Omental fat pad (tissue), 4 donors: ENCODE measurements around the gene ARAP2. TPM values are rescaled to one million over a fixed set of nuclear protein-coding genes. Genes with fewer than 3 reads are reported as not detected.

Experiments
- ATAC-seq: fragments of 150-250 bp; one replicate; pipeline ENCODE4 v1.9.1; 2016; ENCODE audit warnings: mild to moderate bottlenecking, moderate library complexity; ENCODE audit not compliant: low FRiP score
- DNase-seq: peaks from one replicate; pipeline ENCODE4 v3.0.0-alpha.2; 2019; ENCODE audit warnings: low spot score
- total RNA-seq, 4 donors: library from RNA; depleted of rRNA; stranded (reverse); fragments of >200 nt; gene quantifications; one replicate each; pipeline ENCODE4 v1.1.0, GENCODE V29; 2016
- TF ChIP-seq, protein P1 (sequence below), 3 donors: fragments of 450-650 bp; IDR thresholded peaks; one replicate each; pipeline ENCODE4 v1.5.1; 2016 to 2017; ENCODE audit warnings: antibody characterized with exemption in 3 of 3, mild to moderate bottlenecking in 3 of 3, moderate library complexity in 2 of 3

The ARAP2 gene
- total RNA-seq, 4 donors from 2014 or later: 21.6 to 138 (median 72.3) TPM

DNA sequence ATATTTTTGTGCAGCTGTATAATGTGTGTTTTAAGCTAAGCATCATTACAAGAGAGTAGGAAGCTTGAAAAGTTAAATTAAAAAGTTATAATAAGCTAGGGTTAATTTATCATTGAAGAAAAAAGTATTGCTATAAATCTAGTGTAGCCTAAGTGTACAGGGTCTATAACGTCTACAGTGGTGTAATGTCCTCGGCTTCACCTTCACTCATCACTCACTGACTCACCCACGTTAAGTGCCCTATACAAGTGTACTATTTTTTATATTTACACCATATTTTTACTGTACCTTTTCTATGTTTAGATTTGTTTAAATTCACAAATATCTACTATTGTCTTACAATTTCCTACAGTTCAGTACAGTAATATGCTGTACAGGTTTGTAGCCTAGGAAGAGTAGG is 23.5 kb downstream of the ARAP2 start:
- TF ChIP-seq, protein P1, sequence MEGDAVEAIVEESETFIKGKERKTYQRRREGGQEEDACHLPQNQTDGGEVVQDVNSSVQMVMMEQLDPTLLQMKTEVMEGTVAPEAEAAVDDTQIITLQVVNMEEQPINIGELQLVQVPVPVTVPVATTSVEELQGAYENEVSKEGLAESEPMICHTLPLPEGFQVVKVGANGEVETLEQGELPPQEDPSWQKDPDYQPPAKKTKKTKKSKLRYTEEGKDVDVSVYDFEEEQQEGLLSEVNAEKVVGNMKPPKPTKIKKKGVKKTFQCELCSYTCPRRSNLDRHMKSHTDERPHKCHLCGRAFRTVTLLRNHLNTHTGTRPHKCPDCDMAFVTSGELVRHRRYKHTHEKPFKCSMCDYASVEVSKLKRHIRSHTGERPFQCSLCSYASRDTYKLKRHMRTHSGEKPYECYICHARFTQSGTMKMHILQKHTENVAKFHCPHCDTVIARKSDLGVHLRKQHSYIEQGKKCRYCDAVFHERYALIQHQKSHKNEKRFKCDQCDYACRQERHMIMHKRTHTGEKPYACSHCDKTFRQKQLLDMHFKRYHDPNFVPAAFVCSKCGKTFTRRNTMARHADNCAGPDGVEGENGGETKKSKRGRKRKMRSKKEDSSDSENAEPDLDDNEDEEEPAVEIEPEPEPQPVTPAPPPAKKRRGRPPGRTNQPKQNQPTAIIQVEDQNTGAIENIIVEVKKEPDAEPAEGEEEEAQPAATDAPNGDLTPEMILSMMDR (IDR thresholded peaks at IDR 0.05): no peak
- DNase-seq: no peak
- ATAC-seq: no peak

DNA sequence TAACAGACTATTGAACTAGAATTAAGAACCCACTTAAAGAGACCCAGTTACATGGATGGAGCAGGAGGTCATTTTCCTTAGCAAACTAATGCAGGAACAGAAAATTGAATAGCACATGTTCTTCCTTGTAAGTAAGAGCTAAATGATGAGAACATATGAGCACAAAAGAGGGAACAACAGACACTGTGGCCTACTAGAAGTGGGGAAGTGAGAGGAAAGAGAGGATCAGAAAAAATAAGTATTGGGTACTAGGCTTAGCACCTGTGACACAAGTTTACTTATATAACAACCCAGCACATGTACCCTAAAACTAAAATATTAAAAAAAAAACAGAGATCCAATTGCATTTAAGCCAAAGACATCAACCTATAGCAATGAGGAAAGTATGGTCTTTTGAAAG is 26.2 kb downstream of the ARAP2 start:
- TF ChIP-seq, protein P1 (IDR thresholded peaks at IDR 0.05): no peak
- no peak for ATAC-seq
- no peak for DNase-seq

- no peak for DNase-seq
- ATAC-seq: no peak
- TF ChIP-seq, protein P1 (IDR thresholded peaks at IDR 0.05): no peak
Observed at GRCh38 chr4:36215627-36216026, 28.7 kb downstream of the ARAP2 start.

DNA sequence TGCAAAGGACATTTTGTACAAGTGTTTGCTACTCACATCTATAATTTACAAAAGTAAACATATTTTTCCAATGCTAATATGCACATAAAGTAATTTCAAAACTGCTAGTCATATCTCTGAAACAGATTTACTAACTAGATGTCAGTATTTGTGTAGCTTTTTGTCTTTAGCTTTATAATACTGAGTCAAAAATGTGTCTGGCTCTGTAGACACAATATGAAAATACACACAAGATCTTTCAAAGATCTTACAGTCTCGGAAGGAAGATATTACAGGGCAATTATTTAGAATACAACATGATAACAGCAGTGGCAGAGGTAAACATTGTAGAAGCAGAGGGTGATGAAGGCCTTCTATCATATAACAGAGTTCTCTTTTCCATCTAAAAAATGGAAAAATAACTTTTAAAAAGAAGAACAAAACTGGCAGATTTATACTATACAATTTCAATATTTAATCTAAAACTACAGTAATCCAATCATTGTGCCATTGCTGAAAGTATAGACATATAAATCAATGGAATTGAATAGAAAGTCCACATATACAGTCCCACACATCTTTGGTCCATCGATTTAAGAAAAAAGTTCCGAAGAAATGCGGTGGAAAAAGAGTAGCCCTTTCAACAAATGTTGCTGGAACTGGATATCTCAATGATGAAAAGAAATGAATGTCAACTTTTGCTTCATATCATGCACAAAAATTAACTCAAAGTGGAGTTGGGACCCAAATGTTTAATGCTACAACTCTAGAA is 29.4 kb downstream of the ARAP2 start:
- ATAC-seq (no peak), DNase-seq (no peak)
- TF ChIP-seq, protein P1 (IDR thresholded peaks at IDR 0.05): no peak

DNA sequence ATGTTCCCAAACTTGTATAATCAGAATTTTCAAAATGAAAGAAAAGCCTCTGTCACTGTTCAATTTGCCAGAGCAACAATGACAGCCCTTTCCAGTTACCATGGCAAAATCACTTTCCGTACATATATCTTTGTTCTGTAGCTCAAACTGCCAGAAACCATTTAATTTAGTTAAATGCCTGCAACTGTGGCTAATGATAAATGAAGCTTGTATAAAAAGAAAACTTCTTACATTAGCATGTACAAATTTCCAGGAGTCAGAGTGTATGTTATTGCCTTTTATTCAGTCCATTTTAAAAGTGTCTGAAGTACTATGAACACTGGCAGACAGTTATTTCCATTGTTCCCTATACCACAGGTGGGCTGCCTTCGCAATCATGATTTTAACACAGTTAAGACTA is 30.3 kb downstream of the ARAP2 start:
- ATAC-seq (no peak), DNase-seq (no peak)
- TF ChIP-seq, protein P1 (IDR thresholded peaks at IDR 0.05): no peak

DNA sequence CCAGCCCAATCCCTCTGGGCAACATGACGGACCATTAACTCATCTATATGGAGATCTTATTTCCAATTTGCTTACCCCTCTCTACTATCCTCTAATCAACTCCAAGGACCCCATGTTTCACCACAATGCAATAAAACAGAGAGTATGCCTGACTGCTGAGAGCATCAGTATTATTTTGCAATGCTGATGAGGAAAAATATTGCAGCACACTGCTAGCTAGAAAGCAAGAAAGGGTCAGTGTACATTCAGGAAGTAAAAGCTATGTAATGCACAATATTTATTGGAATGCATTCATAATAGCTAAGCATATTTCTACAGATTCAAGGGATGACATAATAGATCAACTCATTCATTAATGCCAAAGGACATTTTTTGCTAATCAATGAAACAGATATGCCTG is 33.2 kb downstream of the ARAP2 start:
- TF ChIP-seq, protein P1 (IDR thresholded peaks at IDR 0.05): no peak
- ATAC-seq (no peak), DNase-seq (no peak)

GRCh38 chr4:36209941-36210649 is 34.2 kb downstream of the ARAP2 start:
- no peak for DNase-seq
- TF ChIP-seq, protein P1 (IDR thresholded peaks at IDR 0.05): no peak
- no peak for ATAC-seq
